ENCODE data around the gene NDUFS4.

DNA sequence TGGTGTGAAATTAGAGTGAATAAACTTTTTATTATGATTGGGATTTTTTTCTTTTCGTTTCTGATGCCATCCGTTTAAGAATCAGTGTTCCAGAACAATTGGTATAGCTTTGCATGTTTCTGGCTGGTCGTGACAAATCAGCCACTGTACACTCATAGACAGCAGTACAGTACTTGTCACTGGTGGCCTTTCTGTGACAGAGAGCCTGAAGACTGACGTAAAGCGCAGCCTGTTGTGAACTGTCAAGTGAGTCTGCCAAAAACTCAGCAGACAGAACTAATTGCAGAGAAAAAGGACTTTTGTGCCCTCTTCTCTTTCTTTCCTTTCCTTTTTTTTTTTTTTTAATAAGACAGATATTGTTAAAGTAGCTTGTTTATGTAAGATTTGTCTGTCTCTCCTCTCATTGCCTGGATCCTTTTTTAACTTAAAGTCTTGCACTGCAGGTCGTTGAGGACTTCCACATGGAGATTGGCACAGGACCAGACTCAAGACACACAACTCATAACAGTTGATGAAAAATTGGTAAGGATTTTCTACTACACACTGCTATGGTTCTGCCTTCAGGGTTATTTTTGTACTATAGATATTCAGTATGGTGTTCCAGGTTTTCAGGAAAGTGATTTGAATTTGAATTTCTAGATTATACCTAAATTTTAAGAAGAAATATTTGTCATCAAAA lies 42.7 kb downstream of the NDUFS4 start:
- TF ChIP-seq POLR2A (IDR thresholded peaks at IDR 0.05), result no peak
- TF ChIP-seq, protein P1, sequence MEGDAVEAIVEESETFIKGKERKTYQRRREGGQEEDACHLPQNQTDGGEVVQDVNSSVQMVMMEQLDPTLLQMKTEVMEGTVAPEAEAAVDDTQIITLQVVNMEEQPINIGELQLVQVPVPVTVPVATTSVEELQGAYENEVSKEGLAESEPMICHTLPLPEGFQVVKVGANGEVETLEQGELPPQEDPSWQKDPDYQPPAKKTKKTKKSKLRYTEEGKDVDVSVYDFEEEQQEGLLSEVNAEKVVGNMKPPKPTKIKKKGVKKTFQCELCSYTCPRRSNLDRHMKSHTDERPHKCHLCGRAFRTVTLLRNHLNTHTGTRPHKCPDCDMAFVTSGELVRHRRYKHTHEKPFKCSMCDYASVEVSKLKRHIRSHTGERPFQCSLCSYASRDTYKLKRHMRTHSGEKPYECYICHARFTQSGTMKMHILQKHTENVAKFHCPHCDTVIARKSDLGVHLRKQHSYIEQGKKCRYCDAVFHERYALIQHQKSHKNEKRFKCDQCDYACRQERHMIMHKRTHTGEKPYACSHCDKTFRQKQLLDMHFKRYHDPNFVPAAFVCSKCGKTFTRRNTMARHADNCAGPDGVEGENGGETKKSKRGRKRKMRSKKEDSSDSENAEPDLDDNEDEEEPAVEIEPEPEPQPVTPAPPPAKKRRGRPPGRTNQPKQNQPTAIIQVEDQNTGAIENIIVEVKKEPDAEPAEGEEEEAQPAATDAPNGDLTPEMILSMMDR (IDR thresholded peaks at IDR 0.05), result no peak
- no peak for TF ChIP-seq EP300 (IDR thresholded peaks at IDR 0.05; ENCODE audit: low read depth)
- no peak for TF ChIP-seq POLR2AphosphoS5 (IDR thresholded peaks at IDR 0.05)
